H9 (cell line): Measurements from ENCODE around the gene DUSP7. TPM values are rescaled to one million over a fixed set of nuclear protein-coding genes. Genes with fewer than 3 reads are reported as not detected.

Experiments
- DNase-seq: peaks from one replicate; pipeline ENCODE4 v3.0.0-alpha.2; 2017
- H2AFZ ChIP-seq: one replicate; pipeline ENCODE4 v1.6.1; 2013; ENCODE audit warnings: mild to moderate bottlenecking, low read length, control low read depth, moderate library complexity
- H2AK5ac ChIP-seq: 2 replicates; pipeline ENCODE4 v1.6.1; 2013; ENCODE audit warnings: low read length, control low read depth, mixed read lengths; ENCODE audit not compliant: insufficient read length
- H2BK120ac ChIP-seq: one replicate; pipeline ENCODE4 v1.6.1; 2013; ENCODE audit warnings: low read depth, mild to moderate bottlenecking, low read length, control low read depth, inconsistent platforms; ENCODE audit not compliant: poor library complexity, severe bottlenecking
- H2BK12ac ChIP-seq: 2 replicates; pipeline ENCODE4 v1.6.1; 2013; ENCODE audit warnings: low read length, control low read depth, mixed read lengths, low read depth; ENCODE audit not compliant: insufficient read length
- H2BK15ac ChIP-seq: 2 replicates; pipeline ENCODE4 v1.6.1; 2013; ENCODE audit warnings: low read depth, low read length, control low read depth
- H2BK20ac ChIP-seq: one replicate; pipeline ENCODE4 v1.6.1; 2013; ENCODE audit warnings: low read depth, mild to moderate bottlenecking, low read length, control low read depth, inconsistent platforms; ENCODE audit not compliant: poor library complexity, severe bottlenecking
- H2BK5ac ChIP-seq: 2 replicates; pipeline ENCODE4 v1.6.1; 2013; ENCODE audit warnings: low read length, control low read depth, mixed read lengths; ENCODE audit not compliant: insufficient read length
- H3K14ac ChIP-seq: 2 replicates; pipeline ENCODE4 v1.6.1; 2013; ENCODE audit warnings: low read length, control low read depth; ENCODE audit not compliant: insufficient read depth
- H3K18ac ChIP-seq: 2 replicates; pipeline ENCODE4 v1.6.1; 2013; ENCODE audit warnings: low read depth, mild to moderate bottlenecking, mixed read lengths, low read length, control low read depth; ENCODE audit not compliant: insufficient read length
- H3K23ac ChIP-seq: 2 replicates; pipeline ENCODE4 v1.6.1; 2013; ENCODE audit warnings: low read length, control low read depth, mixed read lengths, low read depth; ENCODE audit not compliant: insufficient read length
- H3K23me2 ChIP-seq: 2 replicates; pipeline ENCODE4 v1.6.1; 2013; ENCODE audit warnings: low read depth, mild to moderate bottlenecking, mixed read lengths, low read length, control low read depth; ENCODE audit not compliant: insufficient read length, poor library complexity, severe bottlenecking
- H3K27ac ChIP-seq: 2 replicates; pipeline ENCODE4 v1.5.1; 2013; ENCODE audit warnings: low read length, control low read depth, mixed read lengths, low read depth; ENCODE audit not compliant: insufficient read length
- H3K27me3 ChIP-seq: 2 replicates; pipeline ENCODE4 v1.6.1; 2013; ENCODE audit warnings: low read length, control low read depth, inconsistent platforms; ENCODE audit not compliant: insufficient read depth
- H3K4ac ChIP-seq: 2 replicates; pipeline ENCODE4 v1.6.1; 2013; ENCODE audit warnings: low read depth, mild to moderate bottlenecking, control low read depth, inconsistent platforms, low read length, moderate library complexity
- H3K4me1 ChIP-seq: 2 replicates; pipeline ENCODE4 v1.6.1; 2013; ENCODE audit warnings: low read length, control low read depth, inconsistent platforms; ENCODE audit not compliant: insufficient read depth
- H3K4me2 ChIP-seq: 2 replicates; pipeline ENCODE4 v1.6.1; 2013; ENCODE audit warnings: low read length, control low read depth, mixed read lengths; ENCODE audit not compliant: insufficient read length, insufficient read depth
- H3K56ac ChIP-seq: 2 replicates; pipeline ENCODE4 v1.6.1; 2013; ENCODE audit warnings: low read depth, mild to moderate bottlenecking, mixed read lengths, low read length, control low read depth; ENCODE audit not compliant: insufficient read length
- H3K79me1 ChIP-seq: 2 replicates; pipeline ENCODE4 v1.6.1; 2013; ENCODE audit warnings: low read depth, mild to moderate bottlenecking, moderate library complexity, low read length, control low read depth, inconsistent platforms; ENCODE audit not compliant: insufficient read depth, poor library complexity, severe bottlenecking
- H3K79me2 ChIP-seq: 2 replicates; pipeline ENCODE4 v1.6.1; 2013; ENCODE audit warnings: low read length, control low read depth, inconsistent platforms; ENCODE audit not compliant: insufficient read depth
- H3K9ac ChIP-seq: 2 replicates; pipeline ENCODE4 v1.6.1; 2013; ENCODE audit warnings: low read length, control low read depth, mixed read lengths; ENCODE audit not compliant: insufficient read length; ENCODE audit errors: extremely low read depth
- H3K9me3 ChIP-seq: one replicate; pipeline ENCODE4 v1.6.1; 2013; ENCODE audit warnings: low read depth, low read length, inconsistent platforms; ENCODE audit not compliant: control insufficient read depth
- H3T11ph ChIP-seq: one replicate; pipeline ENCODE4 v1.6.1; 2013; ENCODE audit warnings: mild to moderate bottlenecking, low read length, control low read depth, inconsistent platforms
- H4K20me1 ChIP-seq: one replicate; pipeline ENCODE4 v1.6.1; 2013; ENCODE audit not compliant: control insufficient read depth, insufficient read length, insufficient read depth
- H4K5ac ChIP-seq: 2 replicates; pipeline ENCODE4 v1.6.1; 2013; ENCODE audit warnings: low read depth, mild to moderate bottlenecking, mixed read lengths, low read length, control low read depth; ENCODE audit not compliant: insufficient read length
- H4K8ac ChIP-seq: replicated peaks from 2 replicates; pipeline ENCODE4 v1.6.1; 2013; ENCODE audit warnings: low read length, control low read depth, mixed read lengths, low read depth; ENCODE audit not compliant: insufficient read length
- H4K91ac ChIP-seq: 2 replicates; pipeline ENCODE4 v1.6.1; 2013; ENCODE audit warnings: low read depth, mild to moderate bottlenecking, moderate library complexity, mixed read lengths, low read length, control low read depth; ENCODE audit not compliant: insufficient read length
- H3K27ac Mint-ChIP-seq, 3 experiments: 2 replicates in 2 of 3; 3 replicates in 1 of 3; pipeline ENCODE4 v1.8.0; 2020 to 2021; ENCODE audit warnings: mixed read lengths in 3 of 3, mild to moderate bottlenecking in 1 of 3, moderate library complexity in 1 of 3
- H3K27me3 Mint-ChIP-seq: 2 replicates; pipeline ENCODE4 v1.8.0; 2021; ENCODE audit warnings: low read depth, mild to moderate bottlenecking, moderate library complexity, mixed read lengths
- H3K36me3 Mint-ChIP-seq, 3 experiments: 2 replicates in 2 of 3; 3 replicates in 1 of 3; pipeline ENCODE4 v1.8.0; 2020 to 2021; ENCODE audit warnings: low read depth in 3 of 3, mixed read lengths in 3 of 3; ENCODE audit not compliant: insufficient read depth in 1 of 3
- H3K4me1 Mint-ChIP-seq, 2 experiments: 2 replicates each; pipeline ENCODE4 v1.8.0; 2020; ENCODE audit warnings: mixed read lengths in 2 of 2
- H3K4me3 Mint-ChIP-seq, 2 experiments: 2 replicates in 1 of 2; 3 replicates in 1 of 2; pipeline ENCODE4 v1.8.0; 2020 to 2021; ENCODE audit warnings: mild to moderate bottlenecking in 2 of 2, mixed read lengths in 2 of 2, moderate library complexity in 1 of 2
- H3K9me3 Mint-ChIP-seq, 2 experiments: 2 replicates in 1 of 2; 3 replicates in 1 of 2; pipeline ENCODE4 v1.8.0; 2020; ENCODE audit warnings: mild to moderate bottlenecking in 2 of 2, mixed read lengths in 2 of 2, moderate library complexity in 1 of 2
- WGBS: extraction: QIAGEN DNeasy Blood & Tissue Kit; methylation state at CpG from one replicate; pipeline ENCODE4 v1.1.7; 2013; ENCODE audit warnings: missing lambda C conversion rate, low lambda C conversion rate, mixed read lengths; ENCODE audit not compliant: insufficient read length; ENCODE audit errors: extremely low coverage; 5-methylcytosine and 5-hydroxymethylcytosine counted together
- total RNA-seq: library from RNA; stranded (reverse); gene quantifications from 2 replicates; pipeline ENCODE4 v1.2.1, GENCODE V29; 2021
- TF ChIP-seq, protein P1 (sequence below): fragments of 200-600 bp; sonication (generic); conservative IDR thresholded peaks from 3 replicates; pipeline ENCODE4 v1.8.0; 2021; ENCODE audit warnings: antibody characterized with exemption, mild to moderate bottlenecking

Gene DUSP7
- total RNA-seq, 1 experiment from 2014 or later, result 24.0 TPM

DNA sequence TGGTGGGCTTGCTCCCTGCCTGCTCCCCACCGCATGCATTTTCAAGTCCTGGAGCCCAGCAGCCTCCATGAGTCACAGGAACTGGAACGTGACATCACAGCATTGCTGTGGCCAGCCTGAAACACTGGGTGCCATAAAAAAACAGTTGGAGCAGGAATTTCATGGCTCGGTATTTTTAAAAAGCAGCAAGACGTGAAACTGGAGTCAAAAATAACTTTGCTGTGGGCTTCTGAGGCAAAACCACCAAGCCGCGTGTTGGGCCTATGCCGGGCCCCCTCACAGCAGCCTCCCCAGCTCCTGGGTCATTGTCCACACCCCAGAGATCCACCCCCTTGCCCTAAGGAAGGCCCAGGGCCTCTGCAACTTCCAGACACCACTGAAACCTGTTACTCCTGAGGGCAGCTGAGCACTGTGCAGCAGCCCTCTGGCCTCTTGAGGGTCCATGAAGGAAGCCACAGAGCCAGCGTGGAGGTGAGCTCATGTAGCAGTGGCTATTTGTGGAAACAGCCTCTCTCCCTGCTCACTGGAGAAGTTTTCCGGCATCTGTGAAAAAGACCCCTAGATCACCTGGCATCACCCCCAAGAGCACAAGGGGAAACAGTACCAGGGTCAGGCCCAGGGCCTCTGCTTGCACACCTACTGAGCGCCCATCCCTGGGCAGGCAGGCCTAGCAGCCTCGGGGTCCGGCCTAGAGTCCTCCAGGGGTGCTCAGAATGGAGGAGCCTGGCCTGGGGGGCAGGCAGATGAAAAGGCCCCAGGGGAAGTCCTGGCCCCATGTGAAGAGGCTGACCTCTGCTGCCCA is 34.0 kb upstream of the DUSP7 start:
- Histone ChIP-seq H3T11ph (no peak overlapping the region), H3K23me2 (no peaks in the 10 kb centered on the region), H2BK20ac (no peak overlapping the region), H2AFZ (no peak overlapping the region), H4K20me1 (no peaks in the 10 kb centered on the region), H3K79me2 (no peaks in the 10 kb centered on the region), H2BK120ac (no peak overlapping the region), H3K14ac (no peak overlapping the region; the same call in 1 of the 2 replicates), H3K79me1 (no peaks in the 10 kb centered on the region), H3K27me3 (no peaks in the 10 kb centered on the region), H3K23ac (no peak overlapping the region), H3K18ac (no peak overlapping the region), H2AK5ac (no peak overlapping the region), H3K9me3 (no peaks in the 10 kb centered on the region), H4K5ac (no peak overlapping the region), H4K8ac (no peak overlapping the region), H4K91ac (no peak overlapping the region), H3K9ac (no peak overlapping the region), H3K4ac (no peak overlapping the region), H2BK15ac (peak overlapping the region; percentile 14; the same call in 1 of the 2 replicates), H3K27ac (no peak overlapping the region), H2BK12ac (no peak overlapping the region), H2BK5ac (no peak overlapping the region), H3K4me2 (no peak overlapping the region), H3K56ac (no peak overlapping the region), H3K4me1 (no peaks in the 10 kb centered on the region)
- TF ChIP-seq, protein P1, sequence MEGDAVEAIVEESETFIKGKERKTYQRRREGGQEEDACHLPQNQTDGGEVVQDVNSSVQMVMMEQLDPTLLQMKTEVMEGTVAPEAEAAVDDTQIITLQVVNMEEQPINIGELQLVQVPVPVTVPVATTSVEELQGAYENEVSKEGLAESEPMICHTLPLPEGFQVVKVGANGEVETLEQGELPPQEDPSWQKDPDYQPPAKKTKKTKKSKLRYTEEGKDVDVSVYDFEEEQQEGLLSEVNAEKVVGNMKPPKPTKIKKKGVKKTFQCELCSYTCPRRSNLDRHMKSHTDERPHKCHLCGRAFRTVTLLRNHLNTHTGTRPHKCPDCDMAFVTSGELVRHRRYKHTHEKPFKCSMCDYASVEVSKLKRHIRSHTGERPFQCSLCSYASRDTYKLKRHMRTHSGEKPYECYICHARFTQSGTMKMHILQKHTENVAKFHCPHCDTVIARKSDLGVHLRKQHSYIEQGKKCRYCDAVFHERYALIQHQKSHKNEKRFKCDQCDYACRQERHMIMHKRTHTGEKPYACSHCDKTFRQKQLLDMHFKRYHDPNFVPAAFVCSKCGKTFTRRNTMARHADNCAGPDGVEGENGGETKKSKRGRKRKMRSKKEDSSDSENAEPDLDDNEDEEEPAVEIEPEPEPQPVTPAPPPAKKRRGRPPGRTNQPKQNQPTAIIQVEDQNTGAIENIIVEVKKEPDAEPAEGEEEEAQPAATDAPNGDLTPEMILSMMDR, result no peak
- no peaks in the 10 kb centered on the region for H3K9me3 Mint-ChIP-seq
- H3K27me3 Mint-ChIP-seq, result no peaks in the 10 kb centered on the region
- H3K4me1 Mint-ChIP-seq, result peaks cover 6 to 26% of the 10 kb centered on the region in 2 experiments
- DNase-seq, result no peak
- H3K27ac Mint-ChIP-seq, result peak overlapping the region in 2 of 3 experiments; percentile 27 to 53; a peak in 3 of 7 replicates
- H3K36me3 Mint-ChIP-seq, result peaks cover 2 to 21% (median 18%) of the 10 kb centered on the region in 3 experiments; a peak in 6 of 7 replicates
- no peak overlapping the region for H3K4me3 Mint-ChIP-seq
- WGBS, result no CpG with 5 or more reads among the region's 12 CpGs
